BLaER1 (cell line): ENCODE results near the gene SORCS2.
A peak's percentile ranks its signal among the peaks of the same experiment; 100 is the strongest.

Source experiments
- H3K27ac ChIP-seq: shearing (Covaris generic); formaldehyde crosslinking; 2 replicates; pipeline ENCODE4 v1.8.1; 2022
- H3K27me3 ChIP-seq: shearing (Covaris generic); formaldehyde crosslinking; 2 replicates; pipeline ENCODE4 v1.8.1; 2022
- H3K36me3 ChIP-seq: shearing (Covaris generic); formaldehyde crosslinking; 2 replicates; pipeline ENCODE4 v1.8.1; 2022
- H3K4me1 ChIP-seq: shearing (Covaris generic); formaldehyde crosslinking; 2 replicates; pipeline ENCODE4 v1.8.1; 2022
- H3K4me2 ChIP-seq: shearing (Covaris generic); formaldehyde crosslinking; 2 replicates; pipeline ENCODE4 v1.8.1; 2022
- H3K4me3 ChIP-seq: shearing (Covaris generic); formaldehyde crosslinking; 2 replicates; pipeline ENCODE4 v1.8.1; 2022
- H3K9ac ChIP-seq: shearing (Covaris generic); formaldehyde crosslinking; 2 replicates; pipeline ENCODE4 v1.8.1; 2022
- H3K9me3 ChIP-seq: shearing (Covaris generic); formaldehyde crosslinking; 2 replicates; pipeline ENCODE4 v1.8.1; 2022
- H4K20me1 ChIP-seq: shearing (Covaris generic); formaldehyde crosslinking; 2 replicates; pipeline ENCODE4 v1.8.1; 2022
- Cebpa-rat ChIP-seq: shearing (Covaris generic); IDR thresholded peaks from 2 replicates; pipeline ENCODE4 v1.8.1; 2022

The SORCS2 gene

DNA sequence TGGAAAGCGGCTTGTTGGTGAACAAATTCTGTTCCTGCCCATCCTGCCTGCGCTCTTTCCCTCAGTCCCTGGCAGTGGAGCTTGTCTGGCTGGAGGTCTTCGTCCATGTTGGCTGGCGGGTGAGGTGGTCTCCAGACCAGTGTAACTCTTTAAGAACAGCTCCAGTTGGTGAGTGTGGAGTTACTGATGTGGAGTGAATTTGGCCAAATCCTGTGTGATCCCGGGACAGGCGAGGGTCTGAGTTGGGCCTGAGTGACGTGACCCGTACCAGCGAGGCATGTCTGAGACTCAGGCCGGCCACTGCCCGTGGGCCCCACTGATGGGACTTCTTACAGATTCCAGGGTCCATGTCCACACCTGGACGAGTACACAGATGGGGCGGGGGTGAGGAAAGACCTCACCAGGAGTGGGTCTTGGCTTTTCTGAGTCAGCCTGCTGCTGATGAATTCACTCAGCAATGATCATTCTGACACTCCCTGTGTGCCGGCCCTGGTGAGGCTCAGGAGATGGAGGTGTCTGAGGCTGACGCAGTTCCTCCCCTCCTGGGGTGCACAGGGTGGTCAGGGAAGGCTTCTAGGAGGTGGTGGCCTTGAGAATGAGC, 196.9 kb downstream of the SORCS2 start:
- Histone ChIP-seq H3K27ac (peak overlapping the region; percentile 18; the same call in 1 of the 2 replicates), H3K36me3 (no peaks in the 10 kb centered on the region), H3K4me1 (peaks cover 84% of the 10 kb centered on the region), H3K9me3 (no peaks in the 10 kb centered on the region), H3K27me3 (no peaks in the 10 kb centered on the region), H3K4me3 (no peak overlapping the region), H4K20me1 (peaks cover 32% of the 10 kb centered on the region; the same call in 1 of the 2 replicates), H3K4me2 (peak overlapping the region; percentile 40), H3K9ac (no peak overlapping the region)
- no peak for TF ChIP-seq Cebpa-rat

GRCh38 chr4:7389719-7390118, 197.4 kb downstream of the SORCS2 start:
- Histone ChIP-seq H3K4me2 (peak overlapping the region; percentile 40), H3K9ac (no peak overlapping the region), H3K4me1 (peaks cover 84% of the 10 kb centered on the region), H3K27me3 (no peaks in the 10 kb centered on the region), H3K27ac (peak overlapping the region; percentile 18; the same call in 1 of the 2 replicates), H3K4me3 (no peak overlapping the region), H4K20me1 (peaks cover 32% of the 10 kb centered on the region; the same call in 1 of the 2 replicates), H3K36me3 (no peaks in the 10 kb centered on the region), H3K9me3 (no peaks in the 10 kb centered on the region)
- no peak for TF ChIP-seq Cebpa-rat

DNA sequence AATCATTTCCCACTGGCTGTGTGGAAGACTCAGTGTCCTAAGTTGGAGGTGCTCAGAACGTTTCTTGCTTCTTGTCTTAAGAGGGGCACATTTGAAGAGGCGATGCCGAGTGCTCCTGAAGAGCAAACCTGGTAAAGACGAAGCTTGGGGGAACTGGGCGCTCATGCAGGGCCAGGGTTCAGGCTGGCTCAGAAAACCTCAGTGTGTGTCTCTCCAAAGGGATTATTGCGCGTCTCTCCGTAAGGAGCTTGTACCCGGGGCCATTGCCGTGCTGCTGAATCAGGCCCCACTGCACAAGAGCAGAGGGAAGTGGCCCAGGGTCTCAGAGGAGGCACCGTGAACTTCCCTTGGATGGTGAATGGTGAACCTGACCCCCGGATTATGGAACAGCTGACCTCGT, 198.0 kb downstream of the SORCS2 start:
- H3K4me2 ChIP-seq = peak overlapping the region; percentile 40; the same call in 1 of the 2 replicates
- H3K27ac ChIP-seq = 0 out of 2 replicates have a peak overlapping the region, but pooled peaks have one; percentile 18
- H4K20me1 ChIP-seq = peaks cover 32% of the 10 kb centered on the region; the same call in 1 of the 2 replicates
- H3K36me3 ChIP-seq = no peaks in the 10 kb centered on the region
- peaks cover 84% of the 10 kb centered on the region for H3K4me1 ChIP-seq
- no peak for TF ChIP-seq Cebpa-rat
- no peak overlapping the region for H3K4me3 ChIP-seq
- H3K9me3 ChIP-seq = no peaks in the 10 kb centered on the region
- H3K27me3 ChIP-seq = no peaks in the 10 kb centered on the region
- no peak overlapping the region for H3K9ac ChIP-seq

DNA sequence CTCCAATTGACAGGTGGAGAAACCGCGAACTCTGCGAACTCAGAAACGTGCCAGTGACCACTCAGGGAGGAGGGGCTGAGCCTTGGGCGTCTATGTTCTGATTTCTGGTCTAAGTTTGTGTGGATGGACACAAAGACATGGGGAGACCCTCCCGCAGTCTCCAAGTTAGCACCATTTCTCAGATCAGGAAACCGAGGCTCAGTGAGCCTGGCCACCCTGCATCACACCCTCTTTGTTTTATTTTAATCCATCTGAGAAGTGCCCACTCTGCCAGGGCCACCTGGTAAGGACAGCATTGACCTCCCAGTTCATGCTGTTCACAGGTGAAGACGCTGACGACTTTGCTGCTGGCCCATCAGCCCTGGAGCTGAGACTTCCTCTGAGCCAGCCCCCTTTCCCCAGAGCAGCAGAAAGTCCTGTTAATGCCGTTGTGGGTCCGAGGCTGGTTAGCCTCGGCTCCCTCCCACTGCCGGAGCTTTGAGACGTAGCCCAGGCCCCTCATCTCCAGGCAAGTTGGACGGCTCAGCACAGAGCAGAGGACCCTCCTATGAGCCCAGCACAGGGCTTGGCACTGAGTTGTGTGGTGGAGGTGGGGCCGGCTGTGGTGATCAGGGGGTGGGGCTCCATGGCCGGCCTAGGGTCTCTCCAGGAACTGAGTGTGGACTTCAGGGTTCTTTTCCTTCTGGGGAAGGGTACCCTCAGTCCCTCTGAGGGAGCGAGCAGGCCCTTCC, 198.7 kb downstream of the SORCS2 start:
- Histone ChIP-seq H3K27me3 (no peaks in the 10 kb centered on the region), H4K20me1 (peaks cover 32% of the 10 kb centered on the region; the same call in 1 of the 2 replicates), H3K36me3 (no peaks in the 10 kb centered on the region), H3K9ac (no peak overlapping the region), H3K4me3 (no peak overlapping the region), H3K4me2 (peak overlapping the region; percentile 37; the same call in 1 of the 2 replicates), H3K27ac (peak overlapping the region; percentile 15; the same call in 1 of the 2 replicates), H3K9me3 (no peaks in the 10 kb centered on the region), H3K4me1 (peaks cover 84% of the 10 kb centered on the region)
- TF ChIP-seq Cebpa-rat = no peak

- peak overlapping the region; percentile 78; the same call in 1 of the 2 replicates for H3K4me2 ChIP-seq
- no peaks in the 10 kb centered on the region for H3K36me3 ChIP-seq
- no peaks in the 10 kb centered on the region for H3K9me3 ChIP-seq
- no peak overlapping the region for H3K4me3 ChIP-seq
- H4K20me1 ChIP-seq = peaks cover 32% of the 10 kb centered on the region; the same call in 1 of the 2 replicates
- H3K27me3 ChIP-seq = no peaks in the 10 kb centered on the region
- 0 out of 2 replicates have a peak overlapping the region, but pooled peaks have one; percentile 15 for H3K27ac ChIP-seq
- H3K4me1 ChIP-seq = peaks cover 92% of the 10 kb centered on the region
- no peak for TF ChIP-seq Cebpa-rat
- H3K9ac ChIP-seq = no peak overlapping the region
These were observed 199.5 kb downstream of the SORCS2 start for GRCh38 chr4:7391637-7392437.

GRCh38 chr4:7392438-7393421, 200.4 kb downstream of the SORCS2 start:
- no peaks in the 10 kb centered on the region for H3K36me3 ChIP-seq
- H3K9ac ChIP-seq = no peak overlapping the region
- no peaks in the 10 kb centered on the region for H3K27me3 ChIP-seq
- 0 out of 2 replicates have a peak overlapping the region, but pooled peaks have one; percentile 15 for H3K27ac ChIP-seq
- TF ChIP-seq Cebpa-rat = no peak
- H3K4me2 ChIP-seq = peak overlapping the region; percentile 78; the same call in 1 of the 2 replicates
- no peaks in the 10 kb centered on the region for H3K9me3 ChIP-seq
- no peak overlapping the region for H3K4me3 ChIP-seq
- H3K4me1 ChIP-seq = peaks cover 100% of the 10 kb centered on the region
- H4K20me1 ChIP-seq = peaks cover 32% of the 10 kb centered on the region; the same call in 1 of the 2 replicates

- Histone ChIP-seq H3K4me3 (no peak overlapping the region), H3K9me3 (no peaks in the 10 kb centered on the region)
These were observed 201.6 kb downstream of the SORCS2 start for GRCh38 chr4:7393601-7394575.

More at GRCh38 chr4:7393601-7394575, 201.6 kb downstream of the SORCS2 start:
- no peak for TF ChIP-seq Cebpa-rat
- H3K36me3 ChIP-seq = no peaks in the 10 kb centered on the region
- H3K27ac ChIP-seq = peak overlapping the region; percentile 35; the same call in 1 of the 2 replicates
- 0 out of 2 replicates have a peak overlapping the region, but pooled peaks have one; percentile 22 for H3K9ac ChIP-seq
- peak overlapping the region; percentile 78 for H3K4me2 ChIP-seq
- peaks cover 100% of the 10 kb centered on the region for H3K4me1 ChIP-seq
- H4K20me1 ChIP-seq = peaks cover 32% of the 10 kb centered on the region; the same call in 1 of the 2 replicates
- H3K27me3 ChIP-seq = no peaks in the 10 kb centered on the region
